Mucosa of stomach (tissue), 1 donor: Measurements from ENCODE around the gene SRA1.
"Not testable (repeated sequence)": the region's sequence is repeated elsewhere in the genome, so short reads cannot be mapped to it uniquely, and the experiment has no call there.

Experiments used
- H3K27me3 ChIP-seq: one replicate; pipeline ENCODE4 v1.7.0; 2013; ENCODE audit warnings: mild to moderate bottlenecking, low read length; ENCODE audit not compliant: control insufficient read depth, insufficient read depth
- H3K36me3 ChIP-seq: one replicate; pipeline ENCODE4 v1.7.0; 2013; ENCODE audit warnings: low read length; ENCODE audit not compliant: control insufficient read depth, insufficient read depth
- H3K4me1 ChIP-seq: one replicate; pipeline ENCODE4 v1.7.0; 2013; ENCODE audit warnings: mild to moderate bottlenecking, low read length; ENCODE audit not compliant: control insufficient read depth, insufficient read depth
- H3K4me3 ChIP-seq: one replicate; pipeline ENCODE4 v1.7.0; 2013; ENCODE audit warnings: low read length
- H3K9ac ChIP-seq: one replicate; pipeline ENCODE4 v1.7.0; 2013; ENCODE audit warnings: mild to moderate bottlenecking, low read length, moderate library complexity
- H3K9me3 ChIP-seq: one replicate; pipeline ENCODE4 v1.7.0; 2013; ENCODE audit warnings: mild to moderate bottlenecking, low read length, moderate library complexity; ENCODE audit not compliant: control insufficient read depth
- donor health status: Pancreatic carcinoma.

The SRA1 gene

DNA sequence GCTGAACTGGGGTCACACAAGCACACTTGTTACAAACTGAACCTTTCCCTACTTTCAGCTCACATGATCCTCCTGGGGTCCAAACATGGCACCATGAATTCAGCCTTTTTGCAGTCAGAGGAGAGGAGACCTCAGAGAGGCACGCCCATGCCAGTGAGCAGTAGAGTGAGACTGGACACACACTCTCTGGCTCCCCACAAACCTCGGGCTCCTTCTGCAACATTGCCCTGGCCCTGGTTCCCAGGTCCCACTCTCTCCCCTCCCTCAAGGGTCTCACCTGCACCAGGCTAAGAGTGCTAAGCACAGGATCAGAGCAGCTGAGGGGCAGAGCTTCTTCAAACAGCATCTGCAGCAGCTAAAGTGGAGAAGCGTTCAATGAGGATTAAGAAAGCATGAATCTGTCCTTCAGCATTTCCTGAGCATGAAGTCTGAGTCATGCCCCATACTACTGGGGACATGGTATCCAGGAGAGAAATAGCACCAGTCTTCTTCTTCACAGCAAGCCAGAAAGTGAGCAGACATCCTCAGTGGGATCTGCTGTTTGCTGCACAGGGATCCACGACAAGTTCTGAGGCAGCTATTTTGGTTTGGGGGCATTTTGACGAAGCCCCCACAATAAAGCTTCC lies 34.6 kb upstream of the SRA1 start:
- Histone ChIP-seq H3K36me3 (no peaks in the 10 kb centered on the region), H3K4me3 (no peak overlapping the region), H3K27me3 (no peaks in the 10 kb centered on the region), H3K9ac (no peak overlapping the region), H3K9me3 (no peaks in the 10 kb centered on the region), H3K4me1 (no peaks in the 10 kb centered on the region)

DNA sequence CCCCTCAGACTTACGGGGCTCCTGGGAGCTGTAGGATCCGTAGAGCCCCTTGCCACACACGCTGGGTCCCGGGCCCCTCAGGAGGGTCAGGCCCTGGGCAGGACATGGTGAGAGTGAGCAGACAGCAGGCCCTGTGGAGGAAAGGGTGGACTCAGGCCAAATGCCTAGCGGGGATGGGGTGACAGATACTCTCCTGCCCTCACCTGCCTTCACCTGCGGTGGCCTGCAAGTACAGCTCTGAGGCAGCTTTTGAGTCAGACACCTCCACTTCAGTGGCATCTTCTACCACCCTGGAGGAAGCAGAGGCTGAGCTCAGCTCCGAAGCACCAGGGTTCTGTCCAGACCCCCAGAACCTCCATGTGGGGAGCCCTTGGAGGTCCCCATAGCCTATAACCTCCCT lies 33.6 kb upstream of the SRA1 start:
- H3K4me1 ChIP-seq: no peaks in the 10 kb centered on the region
- H3K9ac ChIP-seq: no peak overlapping the region
- no peaks in the 10 kb centered on the region for H3K36me3 ChIP-seq
- no peaks in the 10 kb centered on the region for H3K27me3 ChIP-seq
- no peak overlapping the region for H3K4me3 ChIP-seq
- no peaks in the 10 kb centered on the region for H3K9me3 ChIP-seq

DNA sequence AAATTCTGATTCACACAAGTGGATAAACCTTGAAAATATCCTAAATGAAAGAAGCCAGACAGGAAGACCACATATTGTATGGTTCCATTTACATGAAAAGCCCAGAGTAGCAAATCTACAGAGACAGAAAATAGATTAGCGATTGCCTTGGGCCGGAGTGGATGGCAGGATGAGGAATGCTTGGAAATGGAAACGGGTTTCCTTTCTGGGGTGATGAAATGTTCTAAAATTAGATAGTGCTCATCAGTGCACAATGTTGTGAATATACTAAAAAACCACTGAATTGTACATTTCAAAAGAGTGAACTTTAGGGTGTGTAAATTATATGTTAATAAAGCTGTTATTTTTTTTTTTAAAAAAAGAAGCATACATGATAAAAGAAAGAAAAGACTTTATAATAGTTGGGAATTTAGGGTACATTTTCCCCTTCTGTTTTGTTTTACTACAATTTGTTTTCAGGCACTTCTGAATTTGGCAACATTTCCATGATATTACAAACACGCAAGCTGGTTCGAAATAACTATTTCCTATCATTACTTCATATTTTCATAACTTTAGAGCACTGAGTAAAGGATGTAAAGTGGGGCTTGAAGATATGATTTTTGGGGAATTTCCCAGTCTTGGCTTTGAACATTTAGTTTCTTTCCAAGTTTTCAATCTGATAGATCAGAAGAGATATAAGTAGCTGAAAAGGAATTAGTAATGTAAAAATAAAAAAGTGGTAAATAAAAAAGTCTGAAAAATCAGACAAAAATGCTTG lies 31.2 kb upstream of the SRA1 start:
- no peaks in the 10 kb centered on the region for H3K36me3 ChIP-seq
- no peaks in the 10 kb centered on the region for H3K27me3 ChIP-seq
- H3K9me3 ChIP-seq: no peaks in the 10 kb centered on the region
- no peak overlapping the region for H3K4me3 ChIP-seq
- H3K4me1 ChIP-seq: no peaks in the 10 kb centered on the region
- no peak overlapping the region for H3K9ac ChIP-seq

DNA sequence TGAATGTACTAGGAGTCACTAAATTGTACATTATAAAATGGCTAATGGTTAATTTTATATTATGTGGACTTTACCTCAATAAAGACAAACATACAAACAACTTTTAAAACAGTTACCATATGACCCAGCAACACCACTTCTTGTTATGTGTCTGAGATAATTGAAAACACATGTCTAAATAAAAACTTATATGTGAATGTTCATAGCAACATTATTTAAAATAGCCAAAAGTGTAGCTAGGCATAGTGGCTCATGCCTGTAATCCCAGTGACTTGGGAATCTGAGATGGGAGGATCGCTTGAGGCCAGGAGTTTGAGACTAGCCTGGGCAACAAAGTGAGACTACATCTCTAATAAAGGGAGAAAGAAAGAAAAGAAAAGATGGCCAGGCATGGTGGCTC lies 30.2 kb upstream of the SRA1 start:
- Histone ChIP-seq H3K9me3 (no peaks in the 10 kb centered on the region), H3K36me3 (no peaks in the 10 kb centered on the region), H3K4me3 (no peak overlapping the region), H3K4me1 (no peaks in the 10 kb centered on the region), H3K9ac (no peak overlapping the region), H3K27me3 (no peaks in the 10 kb centered on the region)

DNA sequence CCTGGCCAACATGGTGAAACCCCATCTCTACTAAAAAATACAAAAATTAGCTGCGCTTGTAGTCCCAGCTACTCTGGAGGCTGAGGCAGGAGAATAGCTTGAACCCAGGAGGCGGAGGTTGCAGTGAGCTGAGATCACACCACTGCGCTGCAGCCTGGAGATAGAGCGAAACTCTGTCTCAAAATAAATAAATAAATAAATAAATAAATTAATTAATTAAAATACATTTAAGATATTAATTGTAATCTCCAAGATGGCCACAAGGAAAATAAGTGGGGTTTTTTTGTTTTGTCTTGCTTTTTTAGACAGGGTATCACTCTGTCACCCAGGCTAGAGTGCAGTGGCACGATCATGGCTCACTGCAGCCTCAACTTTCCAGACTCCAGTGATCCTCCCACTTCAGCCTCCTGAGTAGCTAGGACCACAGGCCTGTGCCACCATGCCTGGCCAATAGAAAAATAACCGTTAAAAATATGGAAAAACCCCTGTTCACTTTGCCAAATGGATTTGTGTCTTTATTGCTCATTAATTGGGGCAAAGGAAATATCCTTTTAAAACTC lies 22.0 kb upstream of the SRA1 start:
- not testable (repeated sequence) for H3K27me3 ChIP-seq, H3K9ac ChIP-seq, H3K4me1 ChIP-seq, H3K36me3 ChIP-seq, H3K4me3 ChIP-seq, H3K9me3 ChIP-seq

DNA sequence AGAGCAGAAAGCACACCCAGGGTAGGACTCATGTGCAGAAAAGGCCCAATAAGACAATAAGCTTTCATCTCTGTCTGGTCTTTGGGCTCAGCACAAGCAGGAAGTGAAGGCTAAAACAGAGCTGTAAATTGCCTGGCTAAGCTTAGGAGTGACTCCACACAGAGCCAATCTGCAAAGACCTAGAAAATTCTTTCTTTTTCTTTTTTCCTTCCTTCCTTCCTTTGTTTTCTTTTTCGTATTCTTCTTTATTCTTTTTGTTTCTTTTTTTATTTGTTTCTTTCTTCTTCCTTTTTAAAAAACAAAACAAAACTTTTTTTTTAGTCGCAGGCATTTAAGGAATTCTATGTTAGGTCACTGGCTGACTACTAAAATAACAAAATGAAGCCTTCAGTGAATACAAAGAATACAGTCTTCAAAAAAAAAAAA lies 19.5 kb upstream of the SRA1 start:
- Histone ChIP-seq H3K9me3 (no peaks in the 10 kb centered on the region), H3K27me3 (no peaks in the 10 kb centered on the region), H3K4me1 (no peaks in the 10 kb centered on the region), H3K4me3 (no peak overlapping the region), H3K36me3 (no peaks in the 10 kb centered on the region), H3K9ac (no peak overlapping the region)

DNA sequence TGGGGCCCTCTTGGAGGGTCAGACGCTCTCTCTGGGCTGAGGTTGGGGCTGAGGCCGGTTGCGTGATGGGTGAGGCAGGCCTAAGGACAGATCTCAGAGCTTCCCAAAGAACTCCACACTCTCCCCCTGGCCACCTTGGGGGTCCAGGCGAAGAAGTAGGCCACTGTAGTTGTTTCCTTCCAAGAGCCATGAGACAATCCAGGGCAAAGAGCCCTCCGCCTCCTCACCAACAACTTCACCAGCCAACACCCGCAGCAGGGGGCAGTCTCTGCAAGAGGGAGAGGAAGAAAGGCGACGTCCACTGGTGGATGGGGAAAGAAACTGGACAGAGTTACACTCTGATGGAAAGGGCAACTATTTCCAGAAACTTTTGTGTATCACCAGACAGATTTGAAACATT lies 18.0 kb upstream of the SRA1 start:
- no peaks in the 10 kb centered on the region for H3K27me3 ChIP-seq
- H3K9me3 ChIP-seq: no peaks in the 10 kb centered on the region
- H3K9ac ChIP-seq: no peak overlapping the region
- H3K36me3 ChIP-seq: no peaks in the 10 kb centered on the region
- no peaks in the 10 kb centered on the region for H3K4me1 ChIP-seq
- no peak overlapping the region for H3K4me3 ChIP-seq

DNA sequence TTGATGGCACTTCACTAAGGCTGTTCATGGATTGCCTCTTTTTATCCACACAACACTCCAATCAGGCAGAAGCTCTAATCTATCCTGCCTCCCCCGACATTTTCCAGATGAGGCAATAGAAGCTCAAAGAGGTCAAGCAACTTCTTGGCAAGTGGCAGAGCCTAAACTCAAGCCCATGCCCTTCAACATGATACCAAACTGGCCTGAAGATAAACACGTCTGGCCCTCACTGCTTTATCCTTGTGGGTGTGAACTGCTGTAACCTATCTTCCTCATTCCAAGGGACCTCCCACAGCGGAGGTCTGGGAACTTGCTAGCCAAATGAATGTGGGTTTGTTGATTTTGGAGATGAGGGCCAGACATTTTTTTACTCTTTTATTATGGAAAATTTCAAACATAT lies 16.9 kb upstream of the SRA1 start:
- H3K4me1 ChIP-seq: peaks cover 1% of the 10 kb centered on the region
- H3K27me3 ChIP-seq: no peaks in the 10 kb centered on the region
- no peak overlapping the region for H3K4me3 ChIP-seq
- no peaks in the 10 kb centered on the region for H3K36me3 ChIP-seq
- H3K9me3 ChIP-seq: no peaks in the 10 kb centered on the region
- no peak overlapping the region for H3K9ac ChIP-seq

DNA sequence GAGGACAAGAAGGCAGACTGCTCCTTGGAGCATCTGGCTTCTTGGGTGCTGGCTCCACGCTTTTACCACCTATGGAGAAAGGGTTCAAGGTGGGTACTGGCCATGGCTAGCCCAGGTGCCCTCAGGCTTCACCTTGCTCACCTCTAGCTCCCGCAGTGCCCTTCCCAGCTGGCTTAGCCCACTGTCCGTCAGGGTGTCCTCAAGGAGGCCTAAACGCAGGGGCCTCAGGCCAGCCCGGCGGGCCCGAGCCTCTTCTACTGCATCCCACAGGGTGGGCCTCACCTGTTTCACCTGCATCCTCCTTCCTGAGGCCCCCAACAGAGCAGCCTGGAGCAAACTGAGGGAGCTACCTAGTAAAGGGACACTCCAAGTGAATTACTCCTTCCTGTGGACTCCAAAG lies 16.4 kb upstream of the SRA1 start:
- Histone ChIP-seq H3K4me3 (no peak overlapping the region), H3K9me3 (no peaks in the 10 kb centered on the region), H3K36me3 (no peaks in the 10 kb centered on the region), H3K27me3 (no peaks in the 10 kb centered on the region), H3K9ac (no peak overlapping the region), H3K4me1 (peaks cover 5% of the 10 kb centered on the region)

DNA sequence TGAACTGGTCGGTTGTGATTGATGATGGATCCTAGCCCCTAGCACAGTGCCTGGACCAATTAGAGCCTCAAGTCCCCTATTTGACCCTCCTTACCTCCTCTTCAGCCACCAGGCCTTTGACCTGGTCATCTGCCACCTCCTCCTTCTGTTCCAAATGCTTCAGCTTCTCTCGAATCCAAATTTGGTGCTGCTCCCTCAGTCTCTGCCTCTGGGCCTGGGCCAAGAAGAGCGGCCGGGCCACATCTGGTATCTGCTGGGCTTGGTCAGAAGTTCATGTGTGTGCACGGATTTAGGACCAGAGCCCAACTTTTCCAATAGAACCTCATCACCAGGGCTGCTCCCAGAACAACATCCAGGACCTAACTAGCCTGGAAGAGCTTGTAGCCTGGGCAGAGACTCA lies 13.8 kb upstream of the SRA1 start:
- H3K9ac ChIP-seq: no peak overlapping the region

DNA sequence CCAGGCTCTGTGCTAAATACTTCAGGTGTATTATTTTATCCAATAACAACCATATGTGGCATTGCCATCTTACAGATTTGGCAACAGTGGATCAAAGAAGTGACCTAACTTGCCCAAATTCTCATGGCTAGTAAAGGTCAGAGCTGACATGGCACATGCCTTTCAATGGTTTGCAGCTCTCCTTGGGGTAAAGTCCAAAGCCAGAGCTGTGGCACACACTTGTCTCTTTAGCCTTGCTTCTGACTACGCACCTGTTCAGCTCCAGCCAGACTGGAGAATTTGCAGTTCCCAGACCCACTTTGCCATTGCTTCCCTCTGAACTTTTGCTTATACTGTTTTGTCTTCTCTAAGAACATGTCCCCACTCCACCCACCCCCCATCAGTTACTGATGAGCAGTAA lies 13.2 kb upstream of the SRA1 start:
- no peaks in the 10 kb centered on the region for H3K36me3 ChIP-seq
- no peak overlapping the region for H3K9ac ChIP-seq
- H3K9me3 ChIP-seq: no peaks in the 10 kb centered on the region
- H3K4me3 ChIP-seq: no peak overlapping the region
- no peaks in the 10 kb centered on the region for H3K27me3 ChIP-seq
- H3K4me1 ChIP-seq: peaks cover 10% of the 10 kb centered on the region

More for the DNA sequence above, 13.8 kb upstream of the SRA1 start:
- Histone ChIP-seq H3K4me3 (no peak overlapping the region), H3K27me3 (no peaks in the 10 kb centered on the region), H3K9me3 (no peaks in the 10 kb centered on the region), H3K4me1 (peaks cover 5% of the 10 kb centered on the region), H3K36me3 (no peaks in the 10 kb centered on the region)

DNA sequence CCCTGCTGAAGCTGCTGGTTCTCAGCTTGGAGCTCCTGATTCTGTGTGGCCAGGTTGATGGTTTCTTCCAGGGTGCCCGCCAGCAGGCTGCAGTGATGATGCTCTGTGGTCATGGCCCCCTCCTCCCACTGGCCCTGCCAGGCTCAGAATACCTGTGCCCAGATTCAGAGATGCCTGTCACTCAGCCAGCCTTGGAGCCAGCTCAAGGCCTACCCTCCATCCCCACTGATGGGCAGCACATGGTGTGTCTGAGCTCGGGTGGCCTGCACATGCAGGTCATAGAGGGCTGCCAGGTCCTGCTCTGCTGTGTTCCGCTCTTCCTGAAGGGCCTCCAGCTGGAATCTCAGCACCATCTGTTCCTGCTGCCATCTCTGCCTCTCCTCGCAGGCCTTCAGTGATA lies 12.8 kb upstream of the SRA1 start:
- Histone ChIP-seq H3K27me3 (no peaks in the 10 kb centered on the region), H3K9ac (no peak overlapping the region), H3K36me3 (no peaks in the 10 kb centered on the region), H3K4me1 (peaks cover 14% of the 10 kb centered on the region), H3K4me3 (no peak overlapping the region), H3K9me3 (no peaks in the 10 kb centered on the region)
